H7 (cell line): ENCODE data around the gene VEGFB. TPM values are rescaled to one million over a fixed set of nuclear protein-coding genes. Genes with fewer than 3 reads are reported as not detected.
A peak's percentile ranks its signal among the peaks of the same experiment; 100 is the strongest.

ENCODE experiments used
- DNase-seq: peaks from one replicate; pipeline ENCODE4 v3.0.0; 2012
- H3K27me3 ChIP-seq: 2 replicates; pipeline ENCODE4 v1.6.0; 2011; ENCODE audit warnings: mild to moderate bottlenecking, low read length; ENCODE audit not compliant: control insufficient read depth, insufficient read depth
- H3K36me3 ChIP-seq: replicated peaks from 2 replicates; pipeline ENCODE4 v1.5.1; 2011; ENCODE audit warnings: low read length; ENCODE audit not compliant: control insufficient read depth, insufficient read depth
- H3K4me3 ChIP-seq: 2 replicates; pipeline ENCODE4 v1.5.1; 2011; ENCODE audit warnings: low read depth, mild to moderate bottlenecking, control low read depth, low read length, moderate library complexity; ENCODE audit not compliant: insufficient read depth
- total RNA-seq: library from RNA; depleted of rRNA; stranded (reverse); fragments of >200 nt; shearing (Covaris generic); gene quantifications from 2 replicates; pipeline ENCODE4 v1.2.3, GENCODE V29; 2014

VEGFB gene
- total RNA-seq, 1 experiment from 2014 or later, result 17.6 TPM

DNA sequence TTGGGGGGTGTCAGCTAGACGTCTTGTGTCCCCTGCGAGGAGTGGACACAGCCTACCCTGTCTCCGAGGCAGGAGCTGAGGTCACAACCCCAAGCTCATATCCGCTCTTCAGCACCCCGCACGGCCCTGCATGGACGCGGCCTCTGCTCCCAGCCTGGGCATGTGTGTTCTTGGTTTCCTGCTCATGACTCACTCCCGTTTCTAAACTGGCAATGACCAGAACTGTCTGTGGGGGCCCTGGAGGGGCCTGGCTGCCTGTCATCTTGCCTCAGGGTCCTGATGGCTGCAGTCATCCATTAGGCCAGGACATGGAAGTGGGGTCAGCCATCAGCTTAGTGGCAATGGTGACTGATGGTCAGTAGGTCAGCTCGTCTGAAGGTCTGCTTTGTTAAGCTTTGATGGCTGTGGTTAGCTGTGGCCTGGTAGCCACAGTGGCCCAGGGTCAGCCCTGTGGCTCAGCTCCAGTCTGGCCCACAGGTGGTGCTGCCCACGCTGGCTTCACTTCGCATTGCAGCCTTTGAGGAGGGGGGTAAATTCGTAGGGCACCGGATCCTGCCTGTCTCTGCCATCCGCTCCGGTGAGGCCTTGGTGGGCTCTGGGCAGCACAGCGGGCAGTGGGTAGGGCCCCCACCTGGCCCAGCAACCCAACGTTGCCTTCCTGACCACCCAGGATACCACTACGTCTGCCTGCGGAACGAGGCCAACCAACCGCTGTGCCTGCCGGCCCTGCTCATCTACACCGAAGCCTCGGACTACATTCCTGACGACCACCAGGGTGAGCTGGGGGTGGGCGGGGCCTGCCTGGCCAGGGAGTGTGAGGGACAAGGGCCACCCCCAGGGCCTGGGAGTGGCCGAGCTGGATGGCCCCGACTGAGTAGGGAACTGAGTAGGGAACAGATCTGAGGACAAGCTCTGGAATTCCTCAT lies 28.9 kb downstream of the VEGFB start:
- Histone ChIP-seq H3K36me3 (peaks cover 32% of the 10 kb centered on the region), H3K4me3 (no peak overlapping the region), H3K27me3 (no peaks in the 10 kb centered on the region)
- DNase-seq, result peak; percentile 80

DNA sequence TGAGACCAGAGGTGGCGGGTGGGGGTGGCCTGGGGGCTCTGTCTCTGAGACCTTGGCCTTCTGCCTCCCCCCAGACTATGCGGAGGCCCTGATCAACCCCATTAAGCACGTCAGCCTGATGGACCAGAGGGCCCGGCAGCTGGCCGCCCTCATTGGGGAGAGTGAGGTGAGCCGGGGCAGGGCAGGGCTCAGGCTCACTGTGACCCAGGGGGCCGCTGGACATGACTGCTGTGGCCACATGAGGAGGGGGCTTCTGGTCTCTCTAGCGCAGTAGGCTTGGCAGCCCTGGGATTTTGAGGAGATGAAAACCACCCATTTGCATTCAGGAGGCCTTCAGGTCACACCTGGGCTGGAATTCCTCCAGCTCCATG lies 29.5 kb downstream of the VEGFB start:
- no peak for DNase-seq
- H3K27me3 ChIP-seq, result no peaks in the 10 kb centered on the region
- H3K36me3 ChIP-seq, result peaks cover 29% of the 10 kb centered on the region
- no peak overlapping the region for H3K4me3 ChIP-seq

GRCh38 chr11:64264371-64264852 lies 30.0 kb downstream of the VEGFB start:
- Histone ChIP-seq H3K27me3 (no peaks in the 10 kb centered on the region), H3K4me3 (no peak overlapping the region), H3K36me3 (peaks cover 27% of the 10 kb centered on the region)
- DNase-seq, result no peak

- no peaks in the 10 kb centered on the region for H3K27me3 ChIP-seq
- no peak for DNase-seq
- peaks cover 23% of the 10 kb centered on the region for H3K36me3 ChIP-seq
- H3K4me3 ChIP-seq, result no peak overlapping the region
Measured at GRCh38 chr11:64265176-64266160, 31.1 kb downstream of the VEGFB start.

- DNase-seq, result no peak
- H3K36me3 ChIP-seq, result peaks cover 21% of the 10 kb centered on the region
- H3K27me3 ChIP-seq, result no peaks in the 10 kb centered on the region
- no peak overlapping the region for H3K4me3 ChIP-seq
Measured at GRCh38 chr11:64266339-64266738, 32.0 kb downstream of the VEGFB start.

DNA sequence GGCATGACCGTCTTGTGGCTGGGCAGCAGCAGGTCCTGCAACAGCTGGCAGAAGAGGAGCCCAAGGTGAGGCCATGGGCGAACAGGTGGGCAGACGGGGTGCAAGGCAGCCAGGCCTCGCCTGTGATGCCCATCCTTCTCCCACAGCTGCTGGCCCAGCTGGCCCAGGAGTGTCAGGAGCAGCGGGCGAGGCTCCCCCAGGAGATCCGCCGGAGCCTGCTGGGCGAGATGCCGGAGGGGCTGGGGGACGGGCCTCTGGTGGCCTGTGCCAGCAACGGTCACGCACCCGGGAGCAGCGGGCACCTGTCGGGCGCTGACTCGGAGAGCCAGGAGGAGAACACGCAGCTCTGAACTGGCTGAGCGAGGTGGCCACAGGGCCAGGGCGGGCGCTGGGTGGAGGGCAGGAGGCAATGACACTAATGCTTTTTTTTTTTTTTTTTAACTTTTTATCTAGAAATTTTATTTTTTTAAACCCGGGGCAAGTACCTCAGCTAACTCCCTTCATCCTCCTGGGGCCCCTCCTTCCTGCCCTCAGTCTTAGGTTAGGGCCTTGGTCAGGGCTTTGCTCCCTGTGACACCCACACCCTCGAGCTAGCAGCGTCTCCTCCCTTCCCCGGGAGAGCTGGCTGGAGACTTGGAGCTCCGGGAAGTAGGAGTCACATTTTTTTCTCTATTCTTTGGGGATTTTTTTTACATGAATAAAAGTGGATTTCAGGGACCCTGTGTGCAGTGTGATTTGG lies 33.0 kb downstream of the VEGFB start:
- DNase-seq, result no peak
- Histone ChIP-seq H3K36me3 (peaks cover 15% of the 10 kb centered on the region), H3K27me3 (no peaks in the 10 kb centered on the region), H3K4me3 (no peak overlapping the region)

- Histone ChIP-seq H3K27me3 (no peaks in the 10 kb centered on the region), H3K36me3 (peaks cover 13% of the 10 kb centered on the region), H3K4me3 (peak overlapping the region; percentile 82)
- no peak for DNase-seq
Measured at GRCh38 chr11:64268025-64268892, 33.9 kb downstream of the VEGFB start.

DNA sequence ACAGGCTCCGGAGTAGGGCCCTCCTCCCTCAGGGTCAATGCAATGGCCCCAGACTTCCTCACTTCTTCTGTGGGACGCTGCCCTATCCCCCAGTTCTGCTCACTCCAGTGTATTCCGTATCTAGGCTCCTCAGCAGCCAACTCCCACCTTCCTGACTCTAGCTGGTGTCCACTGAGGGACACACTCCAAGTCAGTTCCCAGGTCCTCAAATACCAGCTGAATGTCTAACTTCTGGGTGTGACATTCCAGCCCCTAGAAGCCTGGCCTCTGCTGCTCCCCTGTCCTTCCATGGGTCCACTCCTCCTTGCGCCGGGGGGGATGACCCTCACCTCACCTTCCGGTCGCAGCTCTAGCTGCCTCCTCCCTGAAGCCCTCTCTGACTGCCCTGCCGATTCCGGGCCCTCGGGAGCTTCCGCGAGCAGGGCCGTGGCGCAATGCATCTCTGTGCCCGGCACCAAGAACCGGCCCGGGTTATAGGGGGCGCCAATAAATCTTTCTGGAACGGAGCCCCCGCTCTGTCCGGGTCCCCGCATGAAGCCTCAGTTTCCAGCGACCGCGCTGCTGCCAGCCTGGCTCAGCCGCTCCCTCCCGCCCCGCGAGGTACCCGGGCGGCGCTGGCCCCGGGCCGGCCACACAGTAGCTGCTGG lies 34.6 kb downstream of the VEGFB start:
- peak overlapping the region; percentile 82 for H3K4me3 ChIP-seq
- H3K27me3 ChIP-seq, result no peaks in the 10 kb centered on the region
- DNase-seq, result peak; percentile 76
- peaks cover 12% of the 10 kb centered on the region for H3K36me3 ChIP-seq

DNA sequence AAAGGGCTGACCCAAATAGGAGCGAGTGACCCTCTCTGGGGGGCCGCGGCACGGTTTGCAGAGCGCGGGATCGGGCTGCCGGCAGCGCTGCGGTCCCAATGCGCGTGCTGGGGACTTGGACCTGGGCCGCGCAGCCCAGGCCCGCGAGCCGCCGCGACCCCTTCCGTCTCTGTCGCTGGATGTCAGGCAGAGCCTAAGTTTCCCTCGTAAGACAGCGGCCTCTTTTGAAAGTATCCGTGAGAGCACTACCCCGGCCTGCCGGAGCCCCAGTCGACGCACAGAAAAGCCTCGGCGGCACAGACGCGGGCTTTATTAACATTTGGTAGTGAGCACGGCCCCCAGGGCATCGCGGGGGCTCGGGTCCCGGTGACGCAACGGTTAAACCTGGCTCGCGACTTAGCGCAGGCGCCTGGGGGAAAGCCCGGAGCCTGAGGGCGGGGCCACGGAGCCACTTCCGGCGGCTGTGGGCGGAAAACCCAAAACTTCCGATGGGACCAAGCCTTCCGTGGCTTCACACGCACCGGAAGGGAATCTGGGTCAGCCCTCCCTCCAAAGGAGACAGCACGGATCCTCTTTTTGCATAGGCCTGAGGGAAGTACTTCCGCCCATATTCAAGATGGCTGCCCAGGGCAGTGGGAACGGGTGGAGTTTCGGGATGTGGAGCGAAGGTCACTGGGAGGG lies 35.3 kb downstream of the VEGFB start:
- DNase-seq, result peak; percentile 96
- Histone ChIP-seq H3K27me3 (no peaks in the 10 kb centered on the region), H3K4me3 (peak overlapping the region; percentile 82), H3K36me3 (peaks cover 10% of the 10 kb centered on the region)

DNA sequence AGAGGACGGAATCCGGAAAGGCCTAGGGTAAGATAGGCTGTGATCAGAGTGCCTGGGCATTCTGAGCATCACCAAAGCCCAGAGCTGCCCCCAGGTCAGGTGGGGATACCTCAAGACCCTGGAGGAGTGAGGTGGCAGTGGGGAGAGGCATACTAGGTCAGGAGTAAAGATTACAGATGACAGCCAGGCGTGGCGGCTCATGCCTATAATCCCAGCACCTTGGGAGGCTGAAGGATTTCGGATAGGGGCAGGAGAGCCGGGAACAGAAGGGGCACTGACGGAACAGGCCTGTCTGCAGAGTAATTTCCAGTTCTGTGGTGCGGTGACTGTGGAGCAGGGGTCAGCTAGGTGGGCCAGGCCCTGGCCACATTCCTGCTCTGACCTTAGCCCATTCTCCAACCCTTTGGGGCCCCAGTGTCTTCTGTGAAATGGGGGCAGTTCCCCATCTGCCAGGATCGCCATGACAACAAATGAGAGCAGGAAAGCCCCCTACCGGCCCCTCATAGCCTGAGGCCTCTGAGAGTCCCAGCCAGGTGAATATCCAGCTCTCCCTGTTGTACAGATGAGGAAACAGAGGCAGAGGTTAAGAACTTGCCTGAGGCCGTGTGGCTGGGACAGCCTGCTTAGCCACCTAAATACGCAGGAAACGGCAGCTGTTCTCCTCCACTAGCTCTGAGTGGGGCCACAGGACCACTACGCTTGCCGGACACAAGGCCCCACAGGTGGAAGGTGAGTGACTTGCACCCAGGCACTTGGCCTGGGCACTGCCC lies 40.8 kb downstream of the VEGFB start:
- no peak for DNase-seq
- Histone ChIP-seq H3K36me3 (peaks cover 3% of the 10 kb centered on the region), H3K4me3 (no peak overlapping the region), H3K27me3 (no peaks in the 10 kb centered on the region)

DNA sequence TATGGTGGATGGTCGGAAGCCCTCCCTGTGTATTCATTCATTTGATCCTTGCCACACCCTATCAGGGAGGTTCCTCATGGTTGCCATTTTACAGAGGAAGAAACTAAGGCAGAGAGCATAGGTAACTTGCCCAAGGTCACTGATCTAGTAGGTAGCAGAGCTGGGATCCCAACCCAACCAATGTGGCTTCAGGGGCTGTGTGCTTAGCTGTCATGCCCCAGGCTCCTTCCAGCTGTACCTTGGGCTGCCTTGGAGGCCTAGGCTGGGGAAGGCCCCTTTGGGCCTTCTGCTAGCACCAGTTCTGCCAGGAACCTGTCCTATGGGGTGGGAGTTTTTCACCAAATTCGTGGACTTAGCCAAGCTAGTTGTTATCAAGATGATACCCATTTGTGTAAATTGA lies 41.5 kb downstream of the VEGFB start:
- no peak for DNase-seq
- H3K36me3 ChIP-seq, result peaks cover 3% of the 10 kb centered on the region
- H3K27me3 ChIP-seq, result no peaks in the 10 kb centered on the region
- H3K4me3 ChIP-seq, result no peak overlapping the region
